ENCODE measurements around the gene JMJD8. TPM values are rescaled to one million over a fixed set of nuclear protein-coding genes. Genes with fewer than 3 reads are reported as not detected.

Gene JMJD8
- total and polyA plus RNA-seq, 7 donors = 19.1 to 63.5 (median 25.5) TPM

DNA sequence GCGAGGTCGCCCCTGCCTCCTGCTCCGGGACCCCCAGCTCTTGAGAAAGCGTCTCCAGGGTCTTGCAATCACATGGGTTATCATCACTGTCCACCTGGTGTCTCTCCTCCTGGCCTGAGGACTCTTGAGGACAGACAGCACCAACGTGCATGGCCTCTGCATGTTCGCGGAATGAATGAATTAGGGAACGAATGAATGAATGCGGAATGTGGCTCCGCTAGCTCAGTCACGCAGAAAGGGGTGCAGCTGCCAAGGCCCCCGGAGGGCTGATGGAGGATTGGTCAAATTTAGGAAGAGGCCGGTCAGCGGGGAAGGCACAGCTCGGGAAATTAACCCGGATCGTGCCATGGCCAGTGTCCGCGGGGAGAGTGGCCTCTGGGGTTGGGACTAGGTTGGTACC, 18.2 kb upstream of the JMJD8 start:
- DNase-seq (no peak), ATAC-seq (no peak)
- TF ChIP-seq, protein P1, sequence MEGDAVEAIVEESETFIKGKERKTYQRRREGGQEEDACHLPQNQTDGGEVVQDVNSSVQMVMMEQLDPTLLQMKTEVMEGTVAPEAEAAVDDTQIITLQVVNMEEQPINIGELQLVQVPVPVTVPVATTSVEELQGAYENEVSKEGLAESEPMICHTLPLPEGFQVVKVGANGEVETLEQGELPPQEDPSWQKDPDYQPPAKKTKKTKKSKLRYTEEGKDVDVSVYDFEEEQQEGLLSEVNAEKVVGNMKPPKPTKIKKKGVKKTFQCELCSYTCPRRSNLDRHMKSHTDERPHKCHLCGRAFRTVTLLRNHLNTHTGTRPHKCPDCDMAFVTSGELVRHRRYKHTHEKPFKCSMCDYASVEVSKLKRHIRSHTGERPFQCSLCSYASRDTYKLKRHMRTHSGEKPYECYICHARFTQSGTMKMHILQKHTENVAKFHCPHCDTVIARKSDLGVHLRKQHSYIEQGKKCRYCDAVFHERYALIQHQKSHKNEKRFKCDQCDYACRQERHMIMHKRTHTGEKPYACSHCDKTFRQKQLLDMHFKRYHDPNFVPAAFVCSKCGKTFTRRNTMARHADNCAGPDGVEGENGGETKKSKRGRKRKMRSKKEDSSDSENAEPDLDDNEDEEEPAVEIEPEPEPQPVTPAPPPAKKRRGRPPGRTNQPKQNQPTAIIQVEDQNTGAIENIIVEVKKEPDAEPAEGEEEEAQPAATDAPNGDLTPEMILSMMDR (IDR thresholded peaks at IDR 0.05) = no peak
- Histone ChIP-seq H3K36me3 (ENCODE audit: insufficient read depth in 1 of 2, low read depth in 1 of 2) (no peaks in the 10 kb centered on the region), H3K4me1 (no peaks in the 10 kb centered on the region), H3K9me3 (no peaks in the 10 kb centered on the region), H3K27me3 (ENCODE audit: insufficient read depth in 3 of 3, low read length in 2 of 3) (peaks cover 0 to 97% (median 52%) of the 10 kb centered on the region in 3 donors), H3K4me3 (no peak overlapping the region), H3K27ac (no peak overlapping the region)
- intact Hi-C loops (cut with DNase I) = no loop called here
- 80 to 85% (median 82%) methylated on average over 19 of the region's 19 CpGs for WGBS, 3 donors

DNA sequence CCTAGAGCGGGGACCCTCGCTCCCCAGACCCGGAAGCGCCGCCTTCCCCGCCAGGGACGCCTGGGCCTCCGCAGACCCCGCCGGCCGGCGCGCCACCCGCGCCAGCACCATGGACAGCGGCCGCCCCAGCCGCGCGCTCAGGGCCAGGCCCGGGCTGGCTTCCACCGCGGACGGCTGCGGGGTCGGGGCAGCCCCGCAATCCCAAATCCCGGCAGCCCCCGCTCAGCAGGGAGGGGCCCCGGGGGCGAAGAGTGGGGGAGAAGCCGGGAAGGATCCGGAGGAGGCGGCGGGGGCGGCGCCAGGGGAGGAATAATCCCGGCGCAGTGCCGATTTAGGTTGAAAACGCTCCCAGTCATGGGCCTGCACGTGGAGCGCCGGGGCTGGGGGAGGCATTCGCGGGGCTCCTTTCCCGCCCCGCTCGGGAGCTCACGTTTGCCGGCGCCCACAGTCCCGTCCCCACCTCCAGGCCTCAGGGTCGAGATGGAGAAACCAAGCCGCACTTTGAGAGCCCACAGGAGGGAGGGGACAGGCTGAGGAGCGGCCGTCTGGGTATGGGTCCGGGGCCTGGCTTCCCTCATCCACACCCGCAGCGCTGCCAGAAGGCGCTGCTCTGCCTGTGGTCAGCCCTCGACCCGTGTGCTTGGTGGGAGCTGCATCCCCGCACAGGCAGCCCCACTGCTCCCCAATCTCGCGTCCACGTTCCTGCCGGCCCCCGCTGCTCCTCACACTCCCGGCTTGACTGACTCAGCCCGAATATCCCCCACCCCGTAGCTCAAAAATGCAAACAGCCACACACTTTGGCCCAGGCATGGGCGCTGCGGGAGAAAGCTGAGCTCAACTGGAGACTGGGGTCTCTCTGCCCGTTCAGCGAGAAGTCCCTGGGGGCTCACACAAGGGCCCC, 16.8 kb upstream of the JMJD8 start:
- H3K27ac ChIP-seq = no peak overlapping the region
- peaks cover 0 to 95% (median 44%) of the 10 kb centered on the region in 3 donors for H3K27me3 ChIP-seq (ENCODE audit: insufficient read depth in 3 of 3, low read length in 2 of 3)
- TF ChIP-seq, protein P1 (IDR thresholded peaks at IDR 0.05) = no peak
- H3K36me3 ChIP-seq (ENCODE audit: insufficient read depth in 1 of 2, low read depth in 1 of 2) = no peaks in the 10 kb centered on the region
- H3K4me3 ChIP-seq = no peak overlapping the region
- intact Hi-C loops (cut with DNase I) = no loop called here
- DNase-seq = no peak
- H3K9me3 ChIP-seq = no peaks in the 10 kb centered on the region
- WGBS, 3 donors = 4 to 9% (median 5%) methylated on average over 40 to 76 of the region's 76 CpGs
- ATAC-seq = peak; percentile 65 to 78 (median 72)
- peaks cover under 1% of the 10 kb centered on the region for H3K4me1 ChIP-seq

DNA sequence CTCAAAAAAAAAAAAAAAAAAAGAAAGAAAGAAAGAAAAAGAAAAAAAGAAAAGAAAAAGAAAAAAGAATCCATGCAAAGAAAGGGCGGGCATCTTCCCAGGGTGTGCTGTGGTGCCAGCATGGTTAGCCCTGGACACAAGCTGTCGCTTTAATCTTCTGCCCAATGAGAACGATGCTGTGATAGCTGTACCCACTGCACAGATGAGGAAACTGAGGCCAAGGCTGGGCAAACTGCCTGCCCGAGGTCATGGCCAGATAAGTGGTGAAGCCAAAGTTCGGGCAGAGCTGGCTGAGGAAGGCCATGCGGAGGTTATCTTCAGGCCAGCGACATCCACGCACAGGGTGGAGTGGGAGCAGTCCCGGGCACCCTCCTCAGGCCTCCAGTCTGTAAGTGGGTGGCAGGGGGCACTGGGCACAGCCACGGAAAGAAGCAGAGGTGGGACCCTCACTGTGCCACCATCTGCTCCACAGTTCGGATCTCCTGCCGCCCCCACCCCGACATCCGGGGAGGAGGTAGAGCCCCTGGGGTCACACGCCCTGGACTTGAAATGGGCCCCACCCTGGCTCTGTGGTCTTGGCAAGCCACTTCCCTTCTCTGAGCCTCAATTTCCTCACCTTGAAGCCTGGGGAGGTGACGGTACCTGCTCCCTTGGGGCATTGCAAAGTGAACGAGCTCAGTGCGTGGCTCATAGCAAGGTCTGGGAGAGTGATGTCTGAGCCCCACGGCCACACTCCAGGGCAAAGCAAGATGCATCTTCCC, 15.0 kb upstream of the JMJD8 start:
- peaks cover 0 to 95% (median 48%) of the 10 kb centered on the region in 3 donors for H3K27me3 ChIP-seq (ENCODE audit: insufficient read depth in 3 of 3, low read length in 2 of 3)
- no peaks in the 10 kb centered on the region for H3K36me3 ChIP-seq (ENCODE audit: insufficient read depth in 1 of 2, low read depth in 1 of 2)
- H3K4me1 ChIP-seq = peaks cover 7% of the 10 kb centered on the region
- no peak for DNase-seq
- H3K4me3 ChIP-seq = no peak overlapping the region
- no peaks in the 10 kb centered on the region for H3K9me3 ChIP-seq
- TF ChIP-seq, protein P1 (IDR thresholded peaks at IDR 0.05) = no peak
- intact Hi-C loops (cut with DNase I) = no loop called here
- ATAC-seq = no peak
- 66 to 70% (median 69%) methylated on average over 19 of the region's 19 CpGs for WGBS, 3 donors
- no peak overlapping the region for H3K27ac ChIP-seq

DNA sequence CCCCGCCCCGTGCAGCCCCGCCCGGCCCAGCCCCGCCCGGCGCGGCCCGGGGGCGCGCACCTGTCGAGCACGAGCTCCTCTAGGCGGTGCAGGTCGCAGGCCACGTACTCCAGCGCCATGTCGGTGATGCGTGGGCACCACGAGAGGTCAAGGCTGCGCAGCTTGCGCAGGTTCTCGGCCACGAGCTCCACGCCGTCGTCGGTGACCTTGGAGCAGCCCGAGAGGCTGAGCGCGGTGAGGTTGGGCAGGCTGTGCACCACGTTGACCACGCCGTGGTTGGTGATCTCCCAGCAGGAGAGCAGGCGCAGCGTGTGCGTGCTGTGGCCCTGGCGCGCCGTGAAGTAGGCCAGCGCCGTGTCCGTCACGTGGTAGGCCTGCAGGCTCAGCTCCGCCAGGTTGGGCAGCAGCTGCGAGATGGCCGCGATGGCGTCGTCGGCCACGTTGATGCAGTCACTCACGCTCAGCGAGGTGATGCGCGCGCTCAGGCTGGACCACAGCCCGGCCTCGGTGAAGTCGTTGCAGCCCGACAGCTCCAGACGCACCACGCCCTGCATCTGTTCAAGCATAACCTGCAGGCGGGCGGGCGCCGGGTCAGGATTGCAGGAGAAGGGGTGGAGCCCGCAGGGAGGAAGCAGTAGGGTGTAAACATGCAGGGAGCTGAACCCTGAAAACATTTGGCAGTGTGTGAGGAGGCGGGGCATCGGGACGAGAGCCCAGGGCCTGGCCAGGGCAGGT, 11.4 kb upstream of the JMJD8 start:
- Histone ChIP-seq H3K4me3 (peak overlapping the region; percentile 30), H3K36me3 (ENCODE audit: insufficient read depth in 1 of 2, low read depth in 1 of 2) (no peaks in the 10 kb centered on the region), H3K27ac (no peak overlapping the region), H3K4me1 (peaks cover 10% of the 10 kb centered on the region), H3K9me3 (no peaks in the 10 kb centered on the region), H3K27me3 (ENCODE audit: insufficient read depth in 3 of 3, low read length in 2 of 3) (peaks cover 0 to 85% (median 33%) of the 10 kb centered on the region in 3 donors)
- DNase-seq = peak in 1 of 2 donors; percentile 42
- intact Hi-C loops (cut with DNase I) = no loop called here
- ATAC-seq = peak; percentile 12 to 52 (median 30)
- 2 to 3% (median 3%) methylated on average over 58 to 71 of the region's 71 CpGs for WGBS, 3 donors
- TF ChIP-seq, protein P1 (IDR thresholded peaks at IDR 0.05) = no peak

Measured in psoas muscle (tissue), 8 donors.